Naive thymus-derived CD8-positive, alpha-beta T cell (primary cell): ENCODE measurements around the gene AHDC1. TPM values are rescaled to one million over a fixed set of nuclear protein-coding genes. Genes with fewer than 3 reads are reported as not detected.

Experiments used
- ATAC-seq, 2 donors: fragments of 150-1000 bp; cut with Tn5 transposase in 1 of 2; sonication (Bioruptor Pico), chemical (Tn5 transposase) in 1 of 2; 1 replicate in 1 of 2; 2 replicates in 1 of 2; pipeline ENCODE4 v1.10.0; 2021; ENCODE audit warnings: mild to moderate bottlenecking in 2 of 2, moderate library complexity in 2 of 2
- POLR2A ChIA-PET: fragments of 350-600 bp; sonication (Branson Sonifier 250); formaldehyde crosslinking; loops from one replicate; lab custom pipeline; 2021; ENCODE audit warnings: antibody characterized with exemption; lab: Charles Lee
- DNase-seq, 10 donors: peaks; one replicate each; pipeline versions ENCODE4 v3.0.0 to v3.0.0-alpha.2; 2020 to 2022
- H3K27ac Mint-ChIP-seq, 10 donors: one replicate each; pipeline ENCODE4 v1.8.0; 2020 to 2022; ENCODE audit warnings: mild to moderate bottlenecking in 10 of 10, mixed read lengths in 10 of 10, moderate library complexity in 4 of 10, inconsistent platforms in 1 of 10
- H3K27me3 Mint-ChIP-seq, 5 donors: one replicate each; pipeline ENCODE4 v1.8.0; 2021 to 2022; ENCODE audit warnings: mixed read lengths in 5 of 5
- H3K36me3 Mint-ChIP-seq, 3 donors: one replicate each; pipeline ENCODE4 v1.8.0; 2020 to 2022; ENCODE audit warnings: mixed read lengths in 3 of 3, mild to moderate bottlenecking in 2 of 3, inconsistent platforms in 1 of 3
- H3K4me1 Mint-ChIP-seq, 4 donors: one replicate each; pipeline ENCODE4 v1.8.0; 2021 to 2022; ENCODE audit warnings: mixed read lengths in 4 of 4
- H3K4me3 Mint-ChIP-seq, 10 donors: one replicate each; pipeline ENCODE4 v1.8.0; 2020 to 2022; ENCODE audit warnings: mild to moderate bottlenecking in 10 of 10, mixed read lengths in 10 of 10, moderate library complexity in 6 of 10, inconsistent platforms in 1 of 10
- H3K9me3 Mint-ChIP-seq, 9 donors: one replicate each; pipeline ENCODE4 v1.8.0; 2020 to 2022; ENCODE audit warnings: mixed read lengths in 9 of 9, mild to moderate bottlenecking in 3 of 9, inconsistent platforms in 1 of 9, moderate library complexity in 1 of 9
- polyA plus RNA-seq, 3 donors: library from polyadenylated mRNA; unstranded; fragments of 300-500 nt; fragmentation: Illumina TruSeq; gene quantifications; one replicate each; pipeline ENCODE4 v1.2.3, GENCODE V29; 2021
- total RNA-seq, 8 experiments: library from RNA in 2 of 8; stranded (reverse) in 2 of 8; gene quantifications; one replicate each; pipeline ENCODE4 v1.2.3 and lab custom pipeline; 2021 to 2026

Gene AHDC1
- total and polyA plus RNA-seq, 5 experiments from 2014 or later: 0.57 to 24.7 (median 2.4) TPM

DNA sequence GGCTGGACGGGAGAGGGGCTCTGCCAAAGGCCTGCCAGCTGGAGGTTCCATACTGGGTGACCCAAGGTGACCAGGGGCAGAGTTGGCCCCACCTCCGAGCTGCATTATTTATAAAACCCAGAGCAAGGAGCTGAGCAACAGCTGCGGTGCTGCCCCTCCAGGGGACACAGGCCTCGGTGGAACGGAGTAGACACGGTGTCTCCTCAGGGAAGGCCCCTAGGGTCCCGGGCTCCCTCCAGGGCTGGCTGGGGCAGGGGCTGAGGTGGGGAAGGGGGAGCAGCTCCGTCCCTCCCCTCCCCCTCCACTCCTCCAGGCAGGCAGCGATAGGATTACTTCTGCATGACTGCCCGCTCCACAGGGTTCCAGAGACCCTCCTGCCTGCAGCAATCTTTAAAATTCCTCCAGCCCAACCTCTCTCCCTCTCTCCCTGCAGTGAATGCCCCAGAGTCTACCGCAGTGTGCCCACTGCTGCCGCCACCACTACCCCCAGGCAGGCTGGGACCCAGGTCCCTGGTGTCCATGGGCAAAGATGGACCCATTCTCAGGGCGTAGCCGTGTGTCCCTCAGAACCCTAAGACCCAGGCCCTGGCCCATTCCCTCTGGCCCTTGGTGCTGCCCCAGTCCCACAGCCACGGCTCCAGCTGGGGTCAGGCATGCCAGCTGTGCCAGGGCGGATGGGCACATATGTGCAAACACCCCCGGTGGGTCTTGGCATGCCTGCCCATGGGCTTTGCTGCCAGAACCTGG is 10.8 kb downstream of the AHDC1 start:
- no peaks in the 10 kb centered on the region for H3K36me3 Mint-ChIP-seq
- H3K27me3 Mint-ChIP-seq: no peaks in the 10 kb centered on the region
- peaks cover 0 to 5% (median 4%) of the 10 kb centered on the region in 4 donors for H3K4me1 Mint-ChIP-seq
- H3K4me3 Mint-ChIP-seq: no peak overlapping the region
- DNase-seq: no peak
- no peak overlapping the region for H3K27ac Mint-ChIP-seq
- POLR2A ChIA-PET: interaction anchor here (0.6 kb wide), 2 partner anchors 33 to 65 kb away, joined by 3 read pairs; no protein-coding TSS in a partner anchor
- ATAC-seq: no peak
- no peaks in the 10 kb centered on the region for H3K9me3 Mint-ChIP-seq

GRCh38 chr1:27592232-27592930 is 11.6 kb downstream of the AHDC1 start:
- ATAC-seq (no peak), DNase-seq (no peak)
- H3K4me1 Mint-ChIP-seq: peaks cover 0 to 4% (median 2%) of the 10 kb centered on the region in 4 donors
- H3K4me3 Mint-ChIP-seq: no peak overlapping the region
- H3K9me3 Mint-ChIP-seq: no peaks in the 10 kb centered on the region
- no peak overlapping the region for H3K27ac Mint-ChIP-seq
- POLR2A ChIA-PET: interaction anchor here (0.6 kb wide), 1 partner anchor 33 kb away, joined by 3 read pairs; no protein-coding TSS in a partner anchor
- H3K27me3 Mint-ChIP-seq: no peaks in the 10 kb centered on the region
- no peaks in the 10 kb centered on the region for H3K36me3 Mint-ChIP-seq

GRCh38 chr1:27591622-27592021 is 12.3 kb downstream of the AHDC1 start:
- Mint-ChIP-seq H3K4me3 (no peak overlapping the region), H3K36me3 (no peaks in the 10 kb centered on the region), H3K4me1 (peaks cover 0 to 4% (median 3%) of the 10 kb centered on the region in 4 donors), H3K27ac (no peak overlapping the region), H3K9me3 (no peaks in the 10 kb centered on the region), H3K27me3 (no peaks in the 10 kb centered on the region)
- ATAC-seq (no peak), DNase-seq (no peak)
- POLR2A ChIA-PET: no interaction called here

GRCh38 chr1:27590917-27591508 is 12.9 kb downstream of the AHDC1 start:
- Mint-ChIP-seq H3K9me3 (no peaks in the 10 kb centered on the region), H3K27me3 (no peaks in the 10 kb centered on the region), H3K4me3 (no peak overlapping the region), H3K27ac (no peak overlapping the region), H3K36me3 (no peaks in the 10 kb centered on the region), H3K4me1 (peaks cover 0 to 4% (median 3%) of the 10 kb centered on the region in 4 donors)
- DNase-seq: no peak
- no peak for ATAC-seq
- POLR2A ChIA-PET: interaction anchor here (0.6 to 0.7 kb wide), 3 partner anchors 12 to 291 kb away, joined by 3 read pairs; no protein-coding TSS in a partner anchor

GRCh38 chr1:27589841-27590426 is 14.0 kb downstream of the AHDC1 start:
- no peak overlapping the region for H3K4me3 Mint-ChIP-seq
- H3K9me3 Mint-ChIP-seq: no peaks in the 10 kb centered on the region
- H3K36me3 Mint-ChIP-seq: no peaks in the 10 kb centered on the region
- DNase-seq (no peak), ATAC-seq (no peak)
- no peaks in the 10 kb centered on the region for H3K27me3 Mint-ChIP-seq
- peaks cover 0 to 4% (median 3%) of the 10 kb centered on the region in 4 donors for H3K4me1 Mint-ChIP-seq
- H3K27ac Mint-ChIP-seq: no peak overlapping the region
- POLR2A ChIA-PET: interaction anchor here (0.6 kb wide), 2 partner anchors 11 to 512 kb away, joined by 3 read pairs; no protein-coding TSS in a partner anchor

GRCh38 chr1:27589441-27589840 is 14.5 kb downstream of the AHDC1 start:
- Mint-ChIP-seq H3K36me3 (no peaks in the 10 kb centered on the region), H3K27ac (no peak overlapping the region), H3K4me1 (peaks cover 2 to 4% (median 3%) of the 10 kb centered on the region in 4 donors), H3K27me3 (no peaks in the 10 kb centered on the region), H3K9me3 (no peaks in the 10 kb centered on the region), H3K4me3 (no peak overlapping the region)
- ATAC-seq: no peak
- DNase-seq: no peak
- POLR2A ChIA-PET: no interaction called here

- Mint-ChIP-seq H3K4me1 (peaks cover 2 to 8% (median 4%) of the 10 kb centered on the region in 4 donors), H3K36me3 (peaks cover 0 to 2% (median 0%) of the 10 kb centered on the region in 3 donors), H3K27ac (no peak overlapping the region), H3K9me3 (no peaks in the 10 kb centered on the region), H3K4me3 (no peak overlapping the region), H3K27me3 (no peaks in the 10 kb centered on the region)
- no peak for DNase-seq
- no peak for ATAC-seq
- POLR2A ChIA-PET: no interaction called here
Measured at GRCh38 chr1:27588256-27589232, 15.4 kb downstream of the AHDC1 start.

DNA sequence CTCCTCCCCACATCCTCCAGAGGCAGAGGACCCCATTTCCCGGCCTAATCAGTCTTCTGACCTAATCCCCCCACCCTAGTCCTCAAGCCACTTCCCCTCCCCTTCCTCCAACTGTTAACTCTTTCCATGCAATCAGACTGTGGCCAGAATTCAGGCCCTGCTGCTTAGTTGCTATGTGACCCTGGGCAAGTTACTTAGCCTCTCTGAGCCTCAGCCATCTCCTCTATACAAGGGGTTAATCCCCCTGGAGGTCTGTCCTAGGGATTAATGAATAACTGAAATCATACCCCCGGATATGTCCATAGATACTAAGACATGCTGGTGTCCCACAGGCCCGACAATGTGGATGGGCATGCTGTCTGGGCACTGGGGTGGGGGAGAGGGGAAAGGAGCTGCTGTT is 18.3 kb downstream of the AHDC1 start:
- H3K27ac Mint-ChIP-seq: no peak overlapping the region
- H3K4me3 Mint-ChIP-seq: no peak overlapping the region
- H3K4me1 Mint-ChIP-seq: peaks cover 3 to 28% (median 11%) of the 10 kb centered on the region in 4 donors
- peaks cover 0 to 16% (median 0%) of the 10 kb centered on the region in 3 donors for H3K36me3 Mint-ChIP-seq
- DNase-seq: no peak
- no peaks in the 10 kb centered on the region for H3K27me3 Mint-ChIP-seq
- POLR2A ChIA-PET: no interaction called here
- H3K9me3 Mint-ChIP-seq: no peaks in the 10 kb centered on the region
- no peak for ATAC-seq

DNA sequence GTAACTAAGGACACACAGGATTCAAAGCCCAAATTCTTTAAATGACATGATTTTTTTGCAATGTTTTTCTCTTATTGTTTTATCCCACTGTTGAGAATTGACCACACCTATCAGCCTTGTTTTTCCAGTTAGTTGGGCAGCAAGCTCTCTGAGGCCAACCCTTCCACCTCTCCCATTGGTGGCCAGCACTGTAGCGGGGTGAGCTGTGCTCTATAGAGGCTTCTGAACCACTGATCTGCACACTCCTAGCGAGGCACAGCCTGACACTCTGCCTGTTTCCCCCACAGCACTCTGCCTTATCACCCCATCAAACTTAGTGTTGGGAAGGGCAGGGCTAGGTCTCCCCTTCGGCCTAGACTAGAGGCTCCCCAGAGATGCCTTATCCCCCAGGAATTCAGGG is 19.5 kb downstream of the AHDC1 start:
- H3K4me1 Mint-ChIP-seq: peaks cover 9 to 28% (median 15%) of the 10 kb centered on the region in 4 donors
- DNase-seq: no peak
- no peak overlapping the region for H3K4me3 Mint-ChIP-seq
- no peaks in the 10 kb centered on the region for H3K9me3 Mint-ChIP-seq
- H3K27me3 Mint-ChIP-seq: no peaks in the 10 kb centered on the region
- POLR2A ChIA-PET: interaction anchor here (0.7 kb wide), 1 partner anchor 16 kb away, joined by 3 read pairs; no protein-coding TSS in a partner anchor
- no peak for ATAC-seq
- H3K36me3 Mint-ChIP-seq: peaks cover 0 to 16% (median 0%) of the 10 kb centered on the region in 3 donors
- H3K27ac Mint-ChIP-seq: peak overlapping the region in 3 of 10 donors; percentile 35 to 89 (median 57)

DNA sequence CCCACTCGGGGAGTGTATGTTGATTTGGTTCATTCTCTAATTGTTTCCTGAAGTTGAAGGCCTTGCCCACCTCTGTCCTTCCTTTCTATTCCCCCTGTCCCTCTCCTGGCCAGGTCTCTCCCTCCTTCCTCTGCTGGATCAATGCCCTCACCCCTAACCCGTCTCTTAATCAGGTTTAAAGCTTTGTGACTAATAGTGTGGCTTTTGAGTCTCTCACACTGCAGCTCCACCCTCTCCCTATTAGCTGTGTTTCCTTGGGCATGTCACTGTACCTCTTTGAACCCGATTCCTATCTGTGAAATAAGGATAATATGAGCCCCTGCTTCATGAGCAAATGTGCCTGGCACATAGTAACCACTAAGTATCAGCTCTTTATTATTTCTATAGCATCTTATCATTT is 20.5 kb downstream of the AHDC1 start:
- POLR2A ChIA-PET: interaction anchor here (0.6 to 0.7 kb wide), 2 partner anchors 15 to 461 kb away, joined by 3 read pairs; no protein-coding TSS in a partner anchor
- peaks cover 0 to 16% (median 0%) of the 10 kb centered on the region in 3 donors for H3K36me3 Mint-ChIP-seq
- H3K4me3 Mint-ChIP-seq: no peak overlapping the region
- ATAC-seq (no peak), DNase-seq (no peak)
- H3K9me3 Mint-ChIP-seq: no peaks in the 10 kb centered on the region
- H3K27ac Mint-ChIP-seq: peak overlapping the region in 3 of 10 donors; percentile 6 to 50 (median 36)
- H3K27me3 Mint-ChIP-seq: no peaks in the 10 kb centered on the region
- H3K4me1 Mint-ChIP-seq: peaks cover 18 to 28% (median 20%) of the 10 kb centered on the region in 4 donors

- H3K27me3 Mint-ChIP-seq: no peaks in the 10 kb centered on the region
- H3K9me3 Mint-ChIP-seq: no peaks in the 10 kb centered on the region
- POLR2A ChIA-PET: no interaction called here
- H3K27ac Mint-ChIP-seq: peak overlapping the region in 2 of 10 donors; percentile 12 to 63
- H3K4me1 Mint-ChIP-seq: peaks cover 21 to 34% (median 26%) of the 10 kb centered on the region in 4 donors
- H3K36me3 Mint-ChIP-seq: peaks cover 0 to 16% (median 0%) of the 10 kb centered on the region in 3 donors
- peak overlapping the region in 1 of 10 donors; percentile 58 for H3K4me3 Mint-ChIP-seq
- ATAC-seq (no peak), DNase-seq (no peak)
Measured at GRCh38 chr1:27581823-27582243, 22.1 kb downstream of the AHDC1 start.
